ENCODE measurements around the gene PLPPR3. TPM values are rescaled to one million over a fixed set of nuclear protein-coding genes. Genes with fewer than 3 reads are reported as not detected.

The PLPPR3 gene
- total and polyA plus RNA-seq, 9 of the 15 experiments (the other 6 are each of a cell fraction or from before 2014, with no cell fraction given) = 0.01 to 48.2 (median 8.6) TPM

GRCh38 chr19:821231-821824 lies 427 bp downstream of the PLPPR3 start (continued):
- peak; percentile 56 for TF ChIP-seq VEZF1 (CRISPR knock-in tag; IDR thresholded peaks at IDR 0.05)
- no peak for TF ChIP-seq PHB (CRISPR knock-in tag; IDR thresholded peaks at IDR 0.05)
- no peak for TF ChIP-seq MTA2 (IDR thresholded peaks at IDR 0.05; ENCODE audit: low read depth)
- TF ChIP-seq ZC3H11A (IDR thresholded peaks at IDR 0.05; ENCODE audit: low read depth, low read length) = no peak
- no peak for TF ChIP-seq E2F3 (CRISPR knock-in tag; IDR thresholded peaks at IDR 0.05)
- peak; percentile 38 for TF ChIP-seq TAF1 (IDR thresholded peaks at IDR 0.05; ENCODE audit: control insufficient read depth, extremely low read depth, insufficient read depth, low read length, severe bottlenecking)
- TF ChIP-seq CBFB (CRISPR knock-in tag; IDR thresholded peaks at IDR 0.05) = no peak
- no peak for TF ChIP-seq MAFG (tag; conservative IDR thresholded peaks at IDR 0.05)
- no peak for TF ChIP-seq ASH1L (IDR thresholded peaks at IDR 0.05; ENCODE audit: borderline replicate concordance, low read depth, partially characterized antibody)
- TF ChIP-seq NRF1 (conservative IDR thresholded peaks at IDR 0.05 in 1 of 2, IDR thresholded peaks at IDR 0.05 in 1 of 2) = peak; percentile 20 to 26; a peak in 1 of 4 replicates
- no peak for TF ChIP-seq ZNF277 (CRISPR knock-in tag; IDR thresholded peaks at IDR 0.05; ENCODE audit: borderline replicate concordance)
- TF ChIP-seq ZBTB34 (CRISPR knock-in tag; IDR thresholded peaks at IDR 0.05) = no peak
- peak; percentile 54; the same call in 1 of the 2 replicates for TF ChIP-seq PHF8 (IDR thresholded peaks at IDR 0.05; ENCODE audit: borderline replicate concordance, low read length)
- TF ChIP-seq GTF2A2 (tag; IDR thresholded peaks at IDR 0.05) = no peak
- TF ChIP-seq REST (IDR thresholded peaks at IDR 0.05; ENCODE audit: borderline replicate concordance) = no peak
- no peak for TF ChIP-seq REST (CRISPR knock-in tag; IDR thresholded peaks at IDR 0.05; ENCODE audit: low read depth)

All from K562 (cell line).